ENCODE results near the gene SPOCD1.

DNA sequence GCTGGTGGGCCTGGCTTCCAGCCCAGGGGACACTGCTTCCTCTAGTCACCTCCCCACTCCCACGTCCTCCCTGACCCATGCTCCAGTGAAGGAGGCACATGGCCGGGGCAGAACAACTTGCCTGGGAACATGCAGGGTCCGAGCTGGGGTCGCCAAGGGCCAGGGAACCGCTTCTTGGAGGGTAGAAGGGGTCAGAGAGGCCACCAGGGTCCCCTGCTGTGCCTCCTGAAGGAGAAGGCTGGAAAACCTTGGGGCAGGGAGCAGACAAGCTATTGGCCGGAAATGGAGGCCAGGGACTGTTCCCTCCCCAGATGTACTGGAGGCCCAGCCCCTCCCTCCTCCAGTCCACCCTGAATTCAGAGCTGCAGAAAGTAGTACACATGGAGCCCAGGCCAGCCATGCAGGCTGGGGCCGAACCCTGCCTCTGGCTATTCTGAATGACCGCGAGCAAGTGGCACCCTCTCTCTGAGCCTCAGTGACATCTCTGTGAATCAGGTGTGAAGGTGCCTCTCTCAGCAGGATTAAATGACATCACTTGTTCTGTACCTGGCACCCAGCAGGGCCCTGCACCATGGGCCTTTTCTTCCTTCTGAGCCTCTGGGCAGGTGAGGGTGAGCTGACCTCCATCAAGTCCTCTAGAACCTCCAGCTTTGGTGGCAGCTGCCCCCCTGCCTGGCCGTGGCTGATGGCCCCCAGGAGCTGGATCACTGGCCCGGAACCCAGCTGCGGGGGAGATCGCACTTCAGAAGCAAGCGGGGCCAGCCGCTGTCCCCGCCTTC lies 15.7 kb downstream of the SPOCD1 start:
- TF ChIP-seq, protein P1, sequence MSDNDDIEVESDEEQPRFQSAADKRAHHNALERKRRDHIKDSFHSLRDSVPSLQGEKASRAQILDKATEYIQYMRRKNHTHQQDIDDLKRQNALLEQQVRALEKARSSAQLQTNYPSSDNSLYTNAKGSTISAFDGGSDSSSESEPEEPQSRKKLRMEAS (IDR thresholded peaks at IDR 0.05) = no peak
- TF ChIP-seq, protein P2, sequence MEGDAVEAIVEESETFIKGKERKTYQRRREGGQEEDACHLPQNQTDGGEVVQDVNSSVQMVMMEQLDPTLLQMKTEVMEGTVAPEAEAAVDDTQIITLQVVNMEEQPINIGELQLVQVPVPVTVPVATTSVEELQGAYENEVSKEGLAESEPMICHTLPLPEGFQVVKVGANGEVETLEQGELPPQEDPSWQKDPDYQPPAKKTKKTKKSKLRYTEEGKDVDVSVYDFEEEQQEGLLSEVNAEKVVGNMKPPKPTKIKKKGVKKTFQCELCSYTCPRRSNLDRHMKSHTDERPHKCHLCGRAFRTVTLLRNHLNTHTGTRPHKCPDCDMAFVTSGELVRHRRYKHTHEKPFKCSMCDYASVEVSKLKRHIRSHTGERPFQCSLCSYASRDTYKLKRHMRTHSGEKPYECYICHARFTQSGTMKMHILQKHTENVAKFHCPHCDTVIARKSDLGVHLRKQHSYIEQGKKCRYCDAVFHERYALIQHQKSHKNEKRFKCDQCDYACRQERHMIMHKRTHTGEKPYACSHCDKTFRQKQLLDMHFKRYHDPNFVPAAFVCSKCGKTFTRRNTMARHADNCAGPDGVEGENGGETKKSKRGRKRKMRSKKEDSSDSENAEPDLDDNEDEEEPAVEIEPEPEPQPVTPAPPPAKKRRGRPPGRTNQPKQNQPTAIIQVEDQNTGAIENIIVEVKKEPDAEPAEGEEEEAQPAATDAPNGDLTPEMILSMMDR (IDR thresholded peaks at IDR 0.05; ENCODE audit: low read depth, low read length, missing input control) = no peak
- TF ChIP-seq GABPA (IDR thresholded peaks at IDR 0.05 in 1 of 2, conservative IDR thresholded peaks at IDR 0.05 in 1 of 2) (no peak), REST (IDR thresholded peaks at IDR 0.05) (no peak), RAD21 (IDR thresholded peaks at IDR 0.05) (no peak), TAF1 (conservative IDR thresholded peaks at IDR 0.05) (no peak), JUND (IDR thresholded peaks at IDR 0.05) (no peak), SP1 (IDR thresholded peaks at IDR 0.05) (no peak), EGR1 (IDR thresholded peaks at IDR 0.05; ENCODE audit: low read depth in 2 of 2) (no peak), RXRA (IDR thresholded peaks at IDR 0.05) (no peak), YY1 (IDR thresholded peaks at IDR 0.05) (no peak), ZBTB33 (IDR thresholded peaks at IDR 0.05) (no peak), NR2F2 (IDR thresholded peaks at IDR 0.05) (no peak)

Data from liver (tissue), 3 donors.